Mammary epithelial cell (primary cell): ENCODE data around the gene PTPRG.

Experiments used
- CTCF ChIP-seq, 2 donors: IDR thresholded peaks in 1 of 2; conservative IDR thresholded peaks in 1 of 2; 2 replicates each; pipeline ENCODE4 v1.5.1; 2011 to 2012; ENCODE audit warnings: inconsistent platforms in 2 of 2, low read length in 2 of 2, mild to moderate bottlenecking in 2 of 2, control low read depth in 1 of 2, low read depth in 1 of 2; ENCODE audit not compliant: insufficient read depth in 1 of 2; ENCODE audit errors: extremely low read depth in 1 of 2
- EZH2 ChIP-seq: IDR thresholded peaks from 2 replicates; pipeline ENCODE4 v1.6.1; 2012; ENCODE audit warnings: low read length, inconsistent platforms, borderline replicate concordance

DNA sequence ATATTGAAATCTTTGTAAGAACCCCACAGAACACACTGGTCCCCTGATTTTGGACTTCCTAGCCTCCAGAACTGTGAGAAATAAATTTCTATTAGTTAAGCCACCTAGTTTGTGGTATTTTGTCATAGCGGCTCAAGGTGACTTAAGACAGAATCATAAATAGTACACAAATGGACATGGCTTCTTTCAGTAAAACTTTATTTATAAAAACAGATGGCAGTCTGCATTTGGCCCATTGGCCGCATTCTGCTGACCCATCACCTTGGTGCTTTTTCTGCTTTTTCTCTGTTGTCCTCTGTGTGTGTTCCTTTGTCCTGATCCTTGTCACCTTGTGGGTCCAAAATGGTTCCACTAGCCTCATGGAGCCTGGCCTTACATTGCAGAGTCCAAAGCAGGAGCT is 363.6 kb downstream of the PTPRG start:
- TF ChIP-seq CTCF (conservative IDR thresholded peaks at IDR 0.05 in 1 of 2, IDR thresholded peaks at IDR 0.05 in 1 of 2; ENCODE audit: extremely low read depth in 1 of 2, insufficient read depth in 1 of 2, low read depth in 1 of 2, low read length in 2 of 2) (no peak), EZH2 (no peak)
